ENCODE measurements around the gene RASSF8.

- TF ChIP-seq CTCF (conservative IDR thresholded peaks at IDR 0.05; ENCODE audit: low read depth in 2 of 2) = no peak
- TF ChIP-seq REST (IDR thresholded peaks at IDR 0.05; ENCODE audit: unreplicated experiment) = no peak
These were observed 21.4 kb upstream of the RASSF8 start for GRCh38 chr12:25937096-25937495.
